Esophagus squamous epithelium (tissue), 5 donors: ENCODE data around the gene PIK3C2G. TPM values are rescaled to one million over a fixed set of nuclear protein-coding genes. Genes with fewer than 3 reads are reported as not detected.

Experiments used
- DNase-seq: peaks from one replicate; lab custom pipeline; 2025; lab: John Stamatoyannopoulos, UW
- H3K27ac ChIP-seq, 4 donors: fragments of 200-600 bp; sonication (generic); one replicate each; pipeline ENCODE4 v1.5.1; 2016 to 2019; ENCODE audit warnings: mild to moderate bottlenecking in 1 of 4
- H3K27me3 ChIP-seq, 4 donors: fragments of 200-600 bp; sonication (generic); 1 replicate in 3 of 4; 2 replicates in 1 of 4; pipeline versions ENCODE4 v1.5.1 to v1.6.0; 2017 to 2021; ENCODE audit warnings: antibody characterized with exemption in 1 of 4
- H3K36me3 ChIP-seq, 3 donors: fragments of 200-600 bp; sonication (generic); one replicate each; pipeline ENCODE4 v1.5.1; 2016 to 2019
- H3K4me1 ChIP-seq, 3 donors: fragments of 200-600 bp; sonication (generic); one replicate each; pipeline ENCODE4 v1.5.1; 2017 to 2019
- H3K4me3 ChIP-seq, 4 donors: fragments of 200-600 bp; sonication (generic); 1 replicate in 3 of 4; 2 replicates in 1 of 4; pipeline ENCODE4 v1.5.1; 2016 to 2019; ENCODE audit warnings: mild to moderate bottlenecking in 2 of 4, moderate library complexity in 1 of 4
- H3K9me3 ChIP-seq, 3 donors: fragments of 200-600 bp; sonication (generic); one replicate each; pipeline ENCODE4 v1.5.1; 2016 to 2019
- POLR2A ChIP-seq, 4 donors: fragments of 450-650 bp; IDR thresholded peaks; one replicate each; pipeline ENCODE4 v1.6.1; 2017; ENCODE audit warnings: antibody characterized with exemption in 4 of 4, mild to moderate bottlenecking in 4 of 4, moderate library complexity in 3 of 4
- WGBS, 2 donors: methylation state at CpG; one replicate each; pipeline ENCODE4 v1.1.5; 2018; 5-methylcytosine and 5-hydroxymethylcytosine counted together
- intact Hi-C: fragments of 100-400 bp; cut with DNase I; formaldehyde crosslinking; loops from one replicate; pipeline ENCODE4 v1.15.0; 2022
- total RNA-seq, 4 donors: library from RNA; depleted of rRNA; stranded (reverse); fragments of >200 nt; gene quantifications; one replicate each; pipeline ENCODE4 v1.1.0, GENCODE V29; 2016
- TF ChIP-seq, protein P1 (sequence below), 6 experiments: fragments of 450-650 bp in 4 of 6; fragments of 200-600 bp in 2 of 6; sonication (generic) in 2 of 6; IDR thresholded peaks; one replicate each; pipeline ENCODE4 v1.5.1; 2016 to 2019; ENCODE audit warnings: antibody characterized with exemption in 6 of 6, mild to moderate bottlenecking in 4 of 6, moderate library complexity in 4 of 6
- donor health status: DM: yes; HTN: yes; CAD: no.

PIK3C2G gene
- total RNA-seq, 4 donors from 2014 or later, result 3.5 to 12.6 (median 7.2) TPM

DNA sequence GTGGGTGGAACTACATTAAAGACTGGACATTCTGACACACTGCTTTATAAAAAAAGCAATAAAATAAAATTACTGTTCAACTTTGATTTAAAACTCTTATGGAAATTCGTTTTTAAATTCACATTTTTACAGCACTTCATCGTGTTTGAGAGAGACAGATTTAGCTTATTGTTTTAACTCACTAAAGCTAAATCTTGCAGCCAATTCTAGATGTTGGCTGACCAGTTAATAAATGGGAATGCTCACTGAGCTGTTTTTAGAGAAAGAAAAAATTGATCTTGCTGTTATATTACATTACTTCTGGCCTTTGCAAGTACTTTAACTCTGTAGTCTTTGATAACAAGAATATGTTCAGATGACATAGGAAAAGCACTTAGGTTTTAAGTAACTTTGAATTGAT is 319.4 kb downstream of the PIK3C2G start:
- peaks cover 0 to 13% (median 0%) of the 10 kb centered on the region in 3 donors for H3K36me3 ChIP-seq
- 40 to 54% methylated on average over 2 of the region's 2 CpGs for WGBS, 2 donors

DNA sequence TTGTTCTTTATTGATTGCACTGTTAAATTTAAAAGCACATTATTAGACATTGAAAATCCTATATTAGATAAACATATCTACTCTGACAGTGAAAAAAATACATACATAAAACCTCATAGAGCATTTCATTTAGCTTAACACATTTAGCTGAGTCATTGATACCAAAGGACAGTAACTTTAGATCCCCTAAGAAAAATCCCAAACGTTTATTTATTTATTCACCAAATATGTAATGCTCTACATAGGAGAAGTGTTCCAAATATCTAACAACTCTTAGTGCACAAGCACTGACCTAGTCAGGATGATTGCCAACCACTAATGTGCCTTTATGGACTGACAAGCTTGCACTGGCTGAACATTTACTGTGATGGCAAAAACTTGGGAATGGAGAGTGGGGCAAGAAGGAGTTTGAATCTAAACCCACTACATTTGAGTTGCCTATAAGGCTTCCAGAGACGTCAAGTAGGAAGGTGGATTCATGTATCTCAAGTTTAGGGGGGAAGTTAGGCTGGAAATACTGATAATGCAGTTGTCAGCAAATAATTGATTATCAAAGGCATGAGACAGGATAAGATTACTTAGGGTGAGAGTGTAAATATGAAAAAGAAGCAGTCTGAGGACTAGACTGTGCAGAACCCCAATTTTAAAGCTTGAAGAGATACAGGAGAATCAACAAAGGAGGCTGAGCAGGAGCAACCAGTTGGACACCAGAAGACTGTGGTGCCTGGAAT is 320.1 kb downstream of the PIK3C2G start:
- Histone ChIP-seq H3K27me3 (no peaks in the 10 kb centered on the region), H3K27ac (no peak overlapping the region), H3K36me3 (peaks cover 0 to 13% (median 0%) of the 10 kb centered on the region in 3 donors), H3K4me1 (no peaks in the 10 kb centered on the region), H3K4me3 (no peak overlapping the region), H3K9me3 (peaks cover 0 to 15% (median 0%) of the 10 kb centered on the region in 3 donors)
- no peak for TF ChIP-seq POLR2A (IDR thresholded peaks at IDR 0.05)
- TF ChIP-seq, protein P1, sequence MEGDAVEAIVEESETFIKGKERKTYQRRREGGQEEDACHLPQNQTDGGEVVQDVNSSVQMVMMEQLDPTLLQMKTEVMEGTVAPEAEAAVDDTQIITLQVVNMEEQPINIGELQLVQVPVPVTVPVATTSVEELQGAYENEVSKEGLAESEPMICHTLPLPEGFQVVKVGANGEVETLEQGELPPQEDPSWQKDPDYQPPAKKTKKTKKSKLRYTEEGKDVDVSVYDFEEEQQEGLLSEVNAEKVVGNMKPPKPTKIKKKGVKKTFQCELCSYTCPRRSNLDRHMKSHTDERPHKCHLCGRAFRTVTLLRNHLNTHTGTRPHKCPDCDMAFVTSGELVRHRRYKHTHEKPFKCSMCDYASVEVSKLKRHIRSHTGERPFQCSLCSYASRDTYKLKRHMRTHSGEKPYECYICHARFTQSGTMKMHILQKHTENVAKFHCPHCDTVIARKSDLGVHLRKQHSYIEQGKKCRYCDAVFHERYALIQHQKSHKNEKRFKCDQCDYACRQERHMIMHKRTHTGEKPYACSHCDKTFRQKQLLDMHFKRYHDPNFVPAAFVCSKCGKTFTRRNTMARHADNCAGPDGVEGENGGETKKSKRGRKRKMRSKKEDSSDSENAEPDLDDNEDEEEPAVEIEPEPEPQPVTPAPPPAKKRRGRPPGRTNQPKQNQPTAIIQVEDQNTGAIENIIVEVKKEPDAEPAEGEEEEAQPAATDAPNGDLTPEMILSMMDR (IDR thresholded peaks at IDR 0.05), result no peak
- WGBS, 2 donors, result 50 to 66% methylated on average over 2 of the region's 2 CpGs
- DNase-seq, result no peak
- intact Hi-C loops, result no loop called here

More for the DNA sequence above, 319.4 kb downstream of the PIK3C2G start:
- no peak overlapping the region for H3K4me3 ChIP-seq
- intact Hi-C loops, result no loop called here
- peaks cover 0 to 15% (median 0%) of the 10 kb centered on the region in 3 donors for H3K9me3 ChIP-seq
- DNase-seq, result no peak
- no peak overlapping the region for H3K27ac ChIP-seq
- TF ChIP-seq, protein P1 (IDR thresholded peaks at IDR 0.05), result no peak
- no peak for TF ChIP-seq POLR2A (IDR thresholded peaks at IDR 0.05)
- no peaks in the 10 kb centered on the region for H3K27me3 ChIP-seq
- no peaks in the 10 kb centered on the region for H3K4me1 ChIP-seq

DNA sequence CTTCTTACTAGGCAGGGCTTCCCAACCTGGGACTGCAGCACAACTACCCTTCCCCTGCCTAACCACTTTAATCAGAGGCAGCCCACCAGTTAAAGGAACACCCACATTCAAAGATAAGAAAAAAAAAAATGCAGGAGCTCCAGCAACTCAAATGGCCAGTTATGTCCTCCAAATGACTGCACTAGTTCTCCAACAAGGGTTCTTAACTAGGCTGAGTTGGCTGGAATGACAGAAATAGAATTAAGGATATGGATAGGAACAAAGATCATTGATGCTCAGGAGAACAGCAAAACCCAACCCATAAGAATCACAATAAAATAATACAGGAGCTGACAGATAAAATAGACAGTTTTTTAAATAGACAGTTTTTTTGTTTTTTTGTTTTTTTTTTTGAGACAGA is 322.3 kb downstream of the PIK3C2G start:
- Histone ChIP-seq H3K36me3 (peaks cover 0 to 13% (median 0%) of the 10 kb centered on the region in 3 donors), H3K27ac (no peak overlapping the region), H3K4me1 (no peaks in the 10 kb centered on the region), H3K4me3 (no peak overlapping the region), H3K27me3 (no peaks in the 10 kb centered on the region), H3K9me3 (peaks cover 0 to 15% (median 0%) of the 10 kb centered on the region in 3 donors)
- no peak for DNase-seq
- intact Hi-C loops, result no loop called here
- TF ChIP-seq, protein P1 (IDR thresholded peaks at IDR 0.05), result no peak
- no peak for TF ChIP-seq POLR2A (IDR thresholded peaks at IDR 0.05)

DNA sequence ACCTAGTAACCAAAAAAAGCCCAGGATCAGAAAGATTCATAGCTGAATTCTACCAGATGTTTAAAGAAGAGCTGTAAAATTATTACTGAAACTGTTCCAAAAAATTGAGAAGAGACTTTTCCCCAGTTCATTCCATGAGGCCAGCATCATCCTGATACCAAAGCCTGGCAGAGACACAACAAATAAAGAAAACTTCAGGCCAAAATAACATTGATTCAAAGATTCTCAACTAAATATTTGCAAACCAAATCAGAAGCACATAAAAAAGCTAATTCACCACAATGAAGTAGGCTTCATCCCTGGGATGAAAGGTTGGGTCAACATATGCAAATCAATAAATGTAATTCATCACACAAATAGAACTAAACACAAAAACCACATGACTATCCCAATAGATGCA is 325.3 kb downstream of the PIK3C2G start:
- H3K36me3 ChIP-seq, result peaks cover 0 to 13% (median 0%) of the 10 kb centered on the region in 3 donors
- peaks cover 0 to 15% (median 0%) of the 10 kb centered on the region in 3 donors for H3K9me3 ChIP-seq

DNA sequence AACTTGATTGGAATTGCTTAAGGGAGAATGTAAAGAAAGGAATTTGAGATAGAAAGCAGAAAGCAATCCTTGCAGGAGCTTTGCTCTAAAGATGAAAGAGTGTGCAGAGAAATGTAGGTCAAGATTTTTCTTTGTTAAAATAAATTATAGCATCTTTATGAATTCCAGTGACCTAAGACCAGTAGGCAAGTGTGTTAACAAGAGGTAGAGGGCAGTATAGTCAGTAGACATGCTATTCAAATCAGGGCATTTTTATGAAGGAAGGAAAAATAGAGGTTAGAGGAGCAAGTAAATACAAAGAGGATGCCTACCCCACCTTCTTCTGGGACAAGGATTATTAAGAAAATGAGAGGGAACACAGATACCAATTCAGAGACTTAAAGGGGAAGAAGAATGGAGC is 328.0 kb downstream of the PIK3C2G start:
- Histone ChIP-seq H3K9me3 (no peaks in the 10 kb centered on the region), H3K27ac (no peak overlapping the region), H3K27me3 (no peaks in the 10 kb centered on the region), H3K4me3 (no peak overlapping the region), H3K36me3 (no peaks in the 10 kb centered on the region), H3K4me1 (no peaks in the 10 kb centered on the region)
- intact Hi-C loops, result no loop called here
- no peak for TF ChIP-seq POLR2A (IDR thresholded peaks at IDR 0.05)
- TF ChIP-seq, protein P1 (IDR thresholded peaks at IDR 0.05), result peak in 1 of 6 experiments; percentile 10
- DNase-seq, result no peak

More for the DNA sequence above, 325.3 kb downstream of the PIK3C2G start:
- no peak for DNase-seq
- H3K27ac ChIP-seq, result no peak overlapping the region
- H3K4me1 ChIP-seq, result no peaks in the 10 kb centered on the region
- no peaks in the 10 kb centered on the region for H3K27me3 ChIP-seq
- intact Hi-C loops, result no loop called here
- TF ChIP-seq POLR2A (IDR thresholded peaks at IDR 0.05), result no peak
- TF ChIP-seq, protein P1 (IDR thresholded peaks at IDR 0.05), result no peak
- H3K4me3 ChIP-seq, result no peak overlapping the region
